H9 (cell line): ENCODE data around the gene PLCD3. TPM values are rescaled to one million over a fixed set of nuclear protein-coding genes. Genes with fewer than 3 reads are reported as not detected.
A peak's percentile ranks its signal among the peaks of the same experiment; 100 is the strongest.

Experiments used
- DNase-seq: peaks from one replicate; pipeline ENCODE4 v3.0.0-alpha.2; 2017
- H2AFZ ChIP-seq: one replicate; pipeline ENCODE4 v1.6.1; 2013; ENCODE audit warnings: mild to moderate bottlenecking, low read length, control low read depth, moderate library complexity
- H2AK5ac ChIP-seq: 2 replicates; pipeline ENCODE4 v1.6.1; 2013; ENCODE audit warnings: low read length, control low read depth, mixed read lengths; ENCODE audit not compliant: insufficient read length
- H2BK120ac ChIP-seq: one replicate; pipeline ENCODE4 v1.6.1; 2013; ENCODE audit warnings: low read depth, mild to moderate bottlenecking, low read length, control low read depth, inconsistent platforms; ENCODE audit not compliant: poor library complexity, severe bottlenecking
- H2BK12ac ChIP-seq: 2 replicates; pipeline ENCODE4 v1.6.1; 2013; ENCODE audit warnings: low read length, control low read depth, mixed read lengths, low read depth; ENCODE audit not compliant: insufficient read length
- H2BK15ac ChIP-seq: 2 replicates; pipeline ENCODE4 v1.6.1; 2013; ENCODE audit warnings: low read depth, low read length, control low read depth
- H2BK20ac ChIP-seq: one replicate; pipeline ENCODE4 v1.6.1; 2013; ENCODE audit warnings: low read depth, mild to moderate bottlenecking, low read length, control low read depth, inconsistent platforms; ENCODE audit not compliant: poor library complexity, severe bottlenecking
- H2BK5ac ChIP-seq: 2 replicates; pipeline ENCODE4 v1.6.1; 2013; ENCODE audit warnings: low read length, control low read depth, mixed read lengths; ENCODE audit not compliant: insufficient read length
- H3K14ac ChIP-seq: 2 replicates; pipeline ENCODE4 v1.6.1; 2013; ENCODE audit warnings: low read length, control low read depth; ENCODE audit not compliant: insufficient read depth
- H3K18ac ChIP-seq: 2 replicates; pipeline ENCODE4 v1.6.1; 2013; ENCODE audit warnings: low read depth, mild to moderate bottlenecking, mixed read lengths, low read length, control low read depth; ENCODE audit not compliant: insufficient read length
- H3K23ac ChIP-seq: 2 replicates; pipeline ENCODE4 v1.6.1; 2013; ENCODE audit warnings: low read length, control low read depth, mixed read lengths, low read depth; ENCODE audit not compliant: insufficient read length
- H3K23me2 ChIP-seq: 2 replicates; pipeline ENCODE4 v1.6.1; 2013; ENCODE audit warnings: low read depth, mild to moderate bottlenecking, mixed read lengths, low read length, control low read depth; ENCODE audit not compliant: insufficient read length, poor library complexity, severe bottlenecking
- H3K27ac ChIP-seq: 2 replicates; pipeline ENCODE4 v1.5.1; 2013; ENCODE audit warnings: low read length, control low read depth, mixed read lengths, low read depth; ENCODE audit not compliant: insufficient read length
- H3K27me3 ChIP-seq: 2 replicates; pipeline ENCODE4 v1.6.1; 2013; ENCODE audit warnings: low read length, control low read depth, inconsistent platforms; ENCODE audit not compliant: insufficient read depth
- H3K4ac ChIP-seq: 2 replicates; pipeline ENCODE4 v1.6.1; 2013; ENCODE audit warnings: low read depth, mild to moderate bottlenecking, control low read depth, inconsistent platforms, low read length, moderate library complexity
- H3K4me1 ChIP-seq: 2 replicates; pipeline ENCODE4 v1.6.1; 2013; ENCODE audit warnings: low read length, control low read depth, inconsistent platforms; ENCODE audit not compliant: insufficient read depth
- H3K4me2 ChIP-seq: 2 replicates; pipeline ENCODE4 v1.6.1; 2013; ENCODE audit warnings: low read length, control low read depth, mixed read lengths; ENCODE audit not compliant: insufficient read length, insufficient read depth
- H3K56ac ChIP-seq: 2 replicates; pipeline ENCODE4 v1.6.1; 2013; ENCODE audit warnings: low read depth, mild to moderate bottlenecking, mixed read lengths, low read length, control low read depth; ENCODE audit not compliant: insufficient read length
- H3K79me1 ChIP-seq: 2 replicates; pipeline ENCODE4 v1.6.1; 2013; ENCODE audit warnings: low read depth, mild to moderate bottlenecking, moderate library complexity, low read length, control low read depth, inconsistent platforms; ENCODE audit not compliant: insufficient read depth, poor library complexity, severe bottlenecking
- H3K79me2 ChIP-seq: 2 replicates; pipeline ENCODE4 v1.6.1; 2013; ENCODE audit warnings: low read length, control low read depth, inconsistent platforms; ENCODE audit not compliant: insufficient read depth
- H3K9ac ChIP-seq: 2 replicates; pipeline ENCODE4 v1.6.1; 2013; ENCODE audit warnings: low read length, control low read depth, mixed read lengths; ENCODE audit not compliant: insufficient read length; ENCODE audit errors: extremely low read depth
- H3K9me3 ChIP-seq: one replicate; pipeline ENCODE4 v1.6.1; 2013; ENCODE audit warnings: low read depth, low read length, inconsistent platforms; ENCODE audit not compliant: control insufficient read depth
- H3T11ph ChIP-seq: one replicate; pipeline ENCODE4 v1.6.1; 2013; ENCODE audit warnings: mild to moderate bottlenecking, low read length, control low read depth, inconsistent platforms
- H4K20me1 ChIP-seq: one replicate; pipeline ENCODE4 v1.6.1; 2013; ENCODE audit not compliant: control insufficient read depth, insufficient read length, insufficient read depth
- H4K5ac ChIP-seq: 2 replicates; pipeline ENCODE4 v1.6.1; 2013; ENCODE audit warnings: low read depth, mild to moderate bottlenecking, mixed read lengths, low read length, control low read depth; ENCODE audit not compliant: insufficient read length
- H4K8ac ChIP-seq: replicated peaks from 2 replicates; pipeline ENCODE4 v1.6.1; 2013; ENCODE audit warnings: low read length, control low read depth, mixed read lengths, low read depth; ENCODE audit not compliant: insufficient read length
- H4K91ac ChIP-seq: 2 replicates; pipeline ENCODE4 v1.6.1; 2013; ENCODE audit warnings: low read depth, mild to moderate bottlenecking, moderate library complexity, mixed read lengths, low read length, control low read depth; ENCODE audit not compliant: insufficient read length
- H3K27ac Mint-ChIP-seq, 3 experiments: 2 replicates in 2 of 3; 3 replicates in 1 of 3; pipeline ENCODE4 v1.8.0; 2020 to 2021; ENCODE audit warnings: mixed read lengths in 3 of 3, mild to moderate bottlenecking in 1 of 3, moderate library complexity in 1 of 3
- H3K27me3 Mint-ChIP-seq: 2 replicates; pipeline ENCODE4 v1.8.0; 2021; ENCODE audit warnings: low read depth, mild to moderate bottlenecking, moderate library complexity, mixed read lengths
- H3K36me3 Mint-ChIP-seq, 3 experiments: 2 replicates in 2 of 3; 3 replicates in 1 of 3; pipeline ENCODE4 v1.8.0; 2020 to 2021; ENCODE audit warnings: low read depth in 3 of 3, mixed read lengths in 3 of 3; ENCODE audit not compliant: insufficient read depth in 1 of 3
- H3K4me1 Mint-ChIP-seq, 2 experiments: 2 replicates each; pipeline ENCODE4 v1.8.0; 2020; ENCODE audit warnings: mixed read lengths in 2 of 2
- H3K4me3 Mint-ChIP-seq, 2 experiments: 2 replicates in 1 of 2; 3 replicates in 1 of 2; pipeline ENCODE4 v1.8.0; 2020 to 2021; ENCODE audit warnings: mild to moderate bottlenecking in 2 of 2, mixed read lengths in 2 of 2, moderate library complexity in 1 of 2
- H3K9me3 Mint-ChIP-seq, 2 experiments: 2 replicates in 1 of 2; 3 replicates in 1 of 2; pipeline ENCODE4 v1.8.0; 2020; ENCODE audit warnings: mild to moderate bottlenecking in 2 of 2, mixed read lengths in 2 of 2, moderate library complexity in 1 of 2
- CTCF ChIP-seq: fragments of 200-600 bp; sonication (generic); conservative IDR thresholded peaks from 3 replicates; pipeline ENCODE4 v1.8.0; 2021; ENCODE audit warnings: antibody characterized with exemption, mild to moderate bottlenecking
- WGBS: extraction: QIAGEN DNeasy Blood & Tissue Kit; methylation state at CpG from one replicate; pipeline ENCODE4 v1.1.7; 2013; ENCODE audit warnings: missing lambda C conversion rate, low lambda C conversion rate, mixed read lengths; ENCODE audit not compliant: insufficient read length; ENCODE audit errors: extremely low coverage; 5-methylcytosine and 5-hydroxymethylcytosine counted together
- total RNA-seq: library from RNA; stranded (reverse); gene quantifications from 2 replicates; pipeline ENCODE4 v1.2.1, GENCODE V29; 2021

Gene PLCD3
- total RNA-seq, 1 experiment from 2014 or later: 41.6 TPM

DNA sequence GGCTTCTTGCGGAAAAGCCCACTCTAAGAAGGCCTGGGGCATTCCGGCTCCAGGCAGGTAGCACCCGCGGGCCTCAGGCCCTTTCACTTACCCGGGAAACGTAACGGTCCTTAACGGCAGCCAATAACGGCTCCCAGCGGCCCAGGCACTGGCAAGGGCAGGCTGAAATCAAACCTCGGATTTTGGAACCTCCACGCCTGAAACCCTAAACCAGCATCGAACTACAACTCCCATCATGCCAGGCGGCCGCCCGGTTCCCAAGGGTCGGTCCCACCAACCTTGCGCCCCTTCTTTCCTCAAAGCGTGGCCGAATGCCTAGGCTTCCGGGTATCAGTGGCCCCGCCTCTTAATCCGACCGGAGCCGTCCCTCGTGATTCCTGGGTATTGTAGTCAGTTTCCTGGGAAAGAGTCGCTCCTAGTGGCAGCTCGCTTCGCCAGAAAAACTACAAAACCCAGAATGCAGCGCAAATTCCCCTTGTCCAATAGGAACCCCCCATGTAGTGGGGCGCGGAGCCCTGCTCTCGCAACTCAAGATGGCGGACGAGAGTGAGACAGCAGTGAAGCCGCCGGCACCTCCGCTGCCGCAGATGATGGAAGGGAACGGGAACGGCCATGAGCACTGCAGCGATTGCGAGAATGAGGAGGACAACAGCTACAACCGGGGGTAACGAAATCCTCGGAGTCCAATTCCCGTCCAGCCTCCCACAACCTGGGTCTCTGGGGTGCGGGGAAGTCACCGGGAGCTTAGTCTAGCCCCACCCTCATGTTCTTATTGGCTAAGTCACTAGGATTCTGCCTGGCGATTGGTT lies 71.3 kb downstream of the PLCD3 start, which contains the start of gene NMT1:
TSS of gene NMT1 (plus strand) at position 521 of the 809 bp plus-strand sequence. CDS start at position 534, 13 bp downstream.
- Mint-ChIP-seq H3K9me3 (no peaks in the 10 kb centered on the region; a peak in 1 of 5 replicates), H3K27ac (peak within 1 kb of the TSS; percentile 99 to 100 (median 100)), H3K27me3 (no peaks in the 10 kb centered on the region; the same call in 1 of the 2 replicates), H3K4me3 (peak within 1 kb of the TSS; percentile 93 to 100), H3K4me1 (peaks cover 4 to 13% of the 10 kb centered on the region in 2 experiments), H3K36me3 (peaks cover 2 to 18% (median 13%) of the 10 kb centered on the region in 3 experiments; a peak in 5 of 7 replicates)
- H3K14ac ChIP-seq: peak within 1 kb of the TSS; percentile 78
- no peaks in the 10 kb centered on the region for H3K27me3 ChIP-seq
- no peak within 1 kb of the TSS for H2BK120ac ChIP-seq
- no peak for TF ChIP-seq CTCF
- peak within 1 kb of the TSS; percentile 18 for H3K56ac ChIP-seq
- H3K4me2 ChIP-seq: peak within 1 kb of the TSS; percentile 88
- peaks cover 19% of the 10 kb centered on the region; the same call in 1 of the 2 replicates for H3K79me2 ChIP-seq
- H2BK20ac ChIP-seq: no peak within 1 kb of the TSS
- H3K18ac ChIP-seq: peak within 1 kb of the TSS; percentile 95
- H2BK5ac ChIP-seq: peak within 1 kb of the TSS; percentile 69
- peaks cover 6% of the 10 kb centered on the region for H3K23me2 ChIP-seq
- no peak within 1 kb of the TSS for H3K4ac ChIP-seq
- peaks cover 2% of the 10 kb centered on the region for H3K79me1 ChIP-seq
- peak within 1 kb of the TSS; percentile 56 for H4K5ac ChIP-seq
- H4K91ac ChIP-seq: no peak within 1 kb of the TSS
- WGBS: no CpG with 5 or more reads among the region's 50 CpGs
- no peak within 1 kb of the TSS for H2AK5ac ChIP-seq
- H3T11ph ChIP-seq: no peak within 1 kb of the TSS
- no peak within 1 kb of the TSS for H2AFZ ChIP-seq
- H4K20me1 ChIP-seq: no peaks in the 10 kb centered on the region
- DNase-seq: peak; percentile 100
- H3K23ac ChIP-seq: no peak within 1 kb of the TSS
- H2BK12ac ChIP-seq: no peak within 1 kb of the TSS
- no peak within 1 kb of the TSS for H4K8ac ChIP-seq
- H3K4me1 ChIP-seq: no peaks in the 10 kb centered on the region
- H3K27ac ChIP-seq: no peak within 1 kb of the TSS
- H2BK15ac ChIP-seq: no peak within 1 kb of the TSS
- no peaks in the 10 kb centered on the region for H3K9me3 ChIP-seq
- peak within 1 kb of the TSS; percentile 95 for H3K9ac ChIP-seq
